Measurements from ENCODE around the gene ATP5F1B.
"Not testable (repeated sequence)": the region's sequence is repeated elsewhere in the genome, so short reads cannot be mapped to it uniquely, and the experiment has no call there.

Gene ATP5F1B

DNA sequence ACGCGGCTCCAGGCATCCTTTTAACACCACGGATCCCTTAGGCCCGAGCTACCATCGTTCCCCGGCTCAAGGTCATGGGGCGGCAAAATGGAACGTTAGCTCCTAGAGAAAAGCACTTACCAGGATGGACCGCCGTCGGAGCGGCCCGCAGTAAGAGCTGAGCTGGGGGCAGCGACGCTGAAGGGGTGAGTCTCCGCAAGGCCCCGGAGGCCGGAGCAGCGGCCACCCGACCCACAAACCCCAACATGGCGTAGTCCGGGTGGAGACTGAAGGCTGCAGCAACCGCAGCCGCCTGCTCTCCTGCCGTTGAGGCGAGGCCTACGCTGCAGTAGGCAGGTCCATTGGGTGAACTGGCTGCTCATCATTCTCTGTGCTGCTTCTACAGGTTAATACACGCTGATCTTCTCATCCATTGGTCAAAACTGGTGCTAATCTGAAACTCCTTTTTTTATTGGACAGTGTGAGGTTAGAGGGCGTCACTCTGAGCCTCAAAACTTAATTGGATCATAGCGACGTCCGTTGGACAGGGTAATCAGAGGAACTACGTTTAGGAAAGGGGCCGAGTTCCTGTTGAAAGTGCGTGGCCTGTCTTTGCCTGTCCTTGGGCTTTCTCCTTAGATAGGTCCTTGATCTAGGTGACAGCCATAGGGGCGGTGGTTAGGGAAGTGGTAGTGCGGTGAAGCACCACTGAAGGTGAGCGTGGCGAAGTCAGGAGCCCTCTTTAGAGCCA lies at the start of gene ATP5F1B:
ATP5F1B (minus strand) TSS at position 268 of the 730 bp plus-strand sequence; CDS start at position 247, 21 bp downstream.
- DNase-seq (ENCODE audit: low spot score), result peak; percentile 97

DNA sequence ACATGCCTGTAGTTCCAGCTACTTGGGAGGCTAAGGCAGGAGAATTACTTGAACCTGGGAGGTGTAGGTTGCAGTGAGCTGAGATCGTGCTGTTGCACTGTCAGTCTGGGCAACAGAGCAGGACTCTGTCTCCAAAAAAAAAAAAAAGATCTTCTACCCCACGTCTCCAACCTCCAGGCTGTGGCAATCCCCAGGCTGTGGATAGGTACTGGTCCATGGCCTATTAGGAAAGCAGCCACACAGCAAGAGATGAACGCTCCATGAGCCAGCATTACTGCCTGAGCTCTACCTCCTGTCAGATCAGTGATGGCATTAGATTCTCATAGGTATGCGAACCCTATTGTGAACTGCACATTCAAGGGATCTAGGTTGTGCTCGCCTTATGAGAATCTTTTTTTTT lies 48.4 kb upstream of the ATP5F1B start:
- DNase-seq (ENCODE audit: low spot score), result no peak

DNA sequence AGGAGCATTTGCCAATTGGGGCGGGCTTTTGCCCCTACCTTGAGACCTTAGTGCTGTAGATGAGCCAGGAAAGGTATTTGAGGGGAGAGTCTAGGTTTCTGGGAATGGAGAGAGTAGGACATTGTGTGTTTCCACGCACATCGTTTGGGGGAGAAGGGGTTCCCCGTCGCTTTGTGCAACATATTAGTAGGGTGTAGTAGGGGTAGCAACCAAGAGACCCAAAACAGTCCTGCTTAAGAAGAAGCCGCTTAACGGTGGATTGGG lies 43.0 kb upstream of the ATP5F1B start:
- no peak for DNase-seq (ENCODE audit: low spot score)

DNA sequence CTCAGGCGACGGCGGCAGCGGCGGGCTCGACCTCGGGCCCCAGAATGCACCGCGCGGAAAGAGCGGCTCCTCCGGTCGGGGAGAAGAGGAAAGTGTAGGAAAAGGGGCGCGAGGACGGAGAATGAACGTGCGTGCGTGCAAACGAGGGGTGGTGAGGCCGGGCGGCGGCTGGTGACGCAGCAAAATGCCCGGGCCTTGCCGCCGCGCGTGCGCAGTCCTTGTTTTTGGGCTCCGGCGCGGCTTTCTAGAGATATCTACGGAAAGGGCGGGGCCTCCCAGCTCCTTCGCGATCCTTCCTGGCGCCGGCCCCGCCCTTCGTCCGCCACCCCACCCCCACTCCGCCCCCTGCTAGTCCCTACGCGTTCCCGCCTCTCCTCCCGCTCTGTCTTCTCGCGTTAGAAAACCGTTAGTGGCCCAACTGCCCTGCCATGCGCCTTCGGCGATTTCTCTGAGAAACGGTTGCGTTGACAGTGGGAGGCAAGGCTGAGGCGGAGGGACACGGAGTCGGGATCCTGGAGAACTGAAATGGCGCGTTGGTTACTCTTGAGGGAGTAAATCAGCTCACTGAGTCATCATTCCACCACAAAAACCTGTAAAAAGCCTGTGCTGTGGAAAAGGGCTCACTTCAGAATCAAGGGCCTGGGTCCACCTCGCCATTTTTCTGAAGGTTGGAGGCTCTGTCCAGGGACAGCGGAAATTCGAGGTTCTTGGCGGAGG lies 42.5 kb upstream of the ATP5F1B start, which contains the start of gene PTGES3:
PTGES3 (minus strand) TSS at position 156 of the 717 bp plus-strand sequence. CDS start 285 bp downstream, outside the sequence.
- DNase-seq (ENCODE audit: low spot score), result peak; percentile 99

DNA sequence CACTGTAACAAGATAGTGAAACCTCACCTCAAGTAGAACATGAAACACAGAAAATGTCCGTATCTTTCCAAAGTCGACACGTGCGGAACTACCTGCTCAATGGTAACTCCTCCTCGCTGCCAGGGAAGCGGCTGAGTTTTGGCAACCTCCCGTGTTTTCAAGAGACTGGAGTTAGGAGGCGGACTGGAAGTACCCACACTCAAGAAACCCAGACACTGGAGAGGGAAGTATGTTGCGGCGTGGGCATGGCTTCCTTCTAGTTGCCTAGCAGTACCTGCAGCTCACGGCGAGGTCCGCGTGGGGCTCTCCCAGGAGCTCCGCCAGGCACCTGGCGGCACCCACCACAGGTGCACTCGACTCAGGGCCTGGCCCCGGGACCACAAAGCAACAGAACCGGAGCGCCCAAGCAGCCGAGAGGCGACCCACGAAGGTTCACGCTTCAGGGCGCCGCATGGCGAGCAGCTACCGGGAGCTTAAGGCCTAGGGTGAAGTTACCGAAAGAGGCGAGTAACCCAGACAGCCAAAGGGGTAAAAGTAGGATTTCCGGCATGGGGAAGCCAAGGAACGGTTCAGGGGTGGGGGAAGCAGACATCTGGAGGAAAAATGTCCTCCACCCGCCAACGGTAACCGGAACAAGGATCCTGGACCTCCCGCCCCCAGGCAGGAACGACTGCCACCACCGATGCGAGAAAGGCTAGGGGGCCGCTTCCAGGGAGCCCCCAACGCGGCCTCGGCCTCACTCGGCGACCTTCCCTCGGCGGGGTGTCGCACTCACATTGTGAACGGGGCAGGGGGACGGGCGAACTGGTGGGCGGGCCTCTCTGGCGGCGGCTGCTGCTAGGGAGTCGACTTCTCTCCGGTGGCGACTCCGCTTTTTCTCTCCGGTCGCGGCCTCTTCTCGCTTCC lies 41.7 kb upstream of the ATP5F1B start:
- peak; percentile 46 for DNase-seq (ENCODE audit: low spot score)

DNA sequence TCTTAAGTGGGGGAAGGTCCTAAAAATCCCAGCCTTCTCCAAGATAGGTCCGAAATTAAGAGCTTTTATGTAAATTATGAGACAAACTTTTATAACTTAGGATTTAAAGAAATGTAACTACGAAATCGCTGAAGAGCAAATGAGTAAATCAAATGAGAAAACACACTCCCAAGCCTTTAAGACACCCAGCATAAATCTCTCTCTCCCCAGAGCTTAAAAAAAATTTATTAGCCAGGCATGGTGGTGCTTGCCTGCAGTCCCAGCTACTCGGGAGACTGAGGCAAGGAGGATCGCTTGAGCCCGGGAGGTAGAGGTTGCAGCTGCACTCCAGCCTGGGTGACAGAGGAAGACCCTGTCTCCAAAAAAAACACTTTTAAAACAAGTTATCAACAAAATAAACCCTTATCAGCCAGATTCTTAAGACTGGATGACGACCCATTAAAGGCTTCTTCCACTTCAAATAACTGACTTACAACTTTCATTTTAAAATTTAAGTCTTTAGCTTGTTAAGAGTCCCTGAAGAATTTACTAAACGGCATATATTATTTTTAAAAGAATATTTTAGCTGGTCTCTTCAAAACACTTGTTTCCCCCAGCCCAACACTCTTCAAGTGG lies 39.1 kb upstream of the ATP5F1B start:
- no peak for DNase-seq (ENCODE audit: low spot score)

DNA sequence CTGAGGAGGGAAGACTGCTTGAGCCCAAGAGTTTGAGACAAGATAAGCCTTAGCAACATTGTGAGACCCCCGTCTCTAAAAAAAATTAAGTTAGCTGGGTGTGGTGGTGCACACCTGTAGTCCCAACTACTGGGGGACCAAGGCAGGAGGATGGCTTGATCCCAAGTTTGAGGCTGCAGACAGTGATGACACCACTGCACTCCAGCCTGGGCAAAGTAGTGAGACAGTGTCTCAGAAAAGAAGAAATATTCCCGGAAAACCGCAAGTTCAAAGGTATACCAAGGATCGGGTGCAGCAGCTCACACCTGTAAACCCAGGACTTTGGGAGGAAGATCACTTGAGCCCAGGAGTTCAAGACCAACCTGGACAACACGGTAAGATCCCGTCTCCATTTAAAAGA lies 36.5 kb upstream of the ATP5F1B start:
- no peak for DNase-seq (ENCODE audit: low spot score)

DNA sequence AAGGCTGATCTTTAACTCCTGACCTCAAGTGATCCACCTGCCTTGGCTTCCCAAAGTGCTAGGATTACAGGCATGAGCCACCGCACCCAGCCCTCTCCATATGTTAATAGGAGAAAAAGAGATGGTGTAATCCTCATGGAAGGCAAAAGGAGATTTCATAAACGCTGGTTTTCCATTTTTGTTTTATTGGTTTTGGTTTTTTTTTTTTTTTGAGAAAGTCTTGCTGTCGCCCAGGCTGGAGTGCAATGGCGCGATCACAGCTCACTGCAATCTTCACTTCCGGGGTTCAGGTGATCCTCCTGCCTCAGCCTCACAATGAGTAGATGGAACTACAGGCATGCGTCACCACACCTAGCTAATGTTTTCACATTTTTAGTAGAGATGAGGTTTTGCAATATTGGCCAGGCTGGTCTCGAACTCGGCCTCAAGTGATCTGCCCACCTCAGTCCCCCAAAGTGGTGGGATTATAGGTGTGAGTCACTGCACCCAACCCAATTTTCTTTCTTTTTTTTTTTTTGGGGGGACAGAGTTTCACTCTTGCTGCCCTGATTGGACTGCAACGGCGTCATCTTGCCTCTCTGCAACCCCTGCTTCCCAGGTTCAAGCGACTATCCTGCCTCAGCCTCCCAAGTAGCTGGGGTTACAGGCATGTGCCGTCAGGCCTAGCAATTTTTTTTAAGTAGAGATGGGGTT lies 34.2 kb upstream of the ATP5F1B start:
- DNase-seq (ENCODE audit: low spot score), result no peak

DNA sequence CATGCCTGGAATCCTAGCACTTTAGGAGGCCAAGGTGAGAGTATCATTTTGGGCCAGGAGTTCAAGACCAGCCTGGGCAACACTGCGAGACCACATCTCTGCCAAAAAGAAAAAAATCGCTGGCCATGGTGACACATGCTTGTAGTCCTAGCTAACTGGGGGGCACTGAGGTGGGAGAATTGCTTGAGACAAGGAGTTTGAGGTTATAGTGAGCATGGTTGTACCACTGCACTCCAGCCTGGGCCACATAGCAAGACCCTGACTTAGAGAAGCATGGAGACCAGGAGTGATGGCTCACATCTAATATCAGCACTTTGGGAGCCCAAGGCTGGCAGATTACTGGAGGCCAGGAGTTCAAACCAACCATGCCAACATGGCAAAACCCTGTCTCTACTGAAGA lies 33.1 kb upstream of the ATP5F1B start:
- DNase-seq (ENCODE audit: low spot score), result no peak

DNA sequence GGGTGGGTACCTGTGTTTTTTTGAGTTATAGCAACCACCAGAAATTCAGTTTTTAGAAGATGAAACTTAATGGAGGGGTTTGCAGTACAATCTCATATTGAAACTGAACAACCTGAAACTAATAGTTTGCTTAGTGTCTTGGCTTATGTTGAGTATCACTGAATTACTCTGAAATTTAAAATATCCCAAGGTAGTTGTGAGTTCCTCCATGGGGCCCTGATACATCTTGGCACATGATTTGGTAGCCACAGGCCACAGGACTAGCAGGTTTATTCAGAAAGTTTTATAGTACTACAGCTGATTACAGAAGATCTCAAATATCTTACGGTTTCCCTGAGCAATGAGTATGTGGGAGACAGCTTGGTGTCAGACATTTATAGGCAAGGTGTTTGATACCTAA lies 31.9 kb upstream of the ATP5F1B start:
- DNase-seq (ENCODE audit: low spot score), result no peak

DNA sequence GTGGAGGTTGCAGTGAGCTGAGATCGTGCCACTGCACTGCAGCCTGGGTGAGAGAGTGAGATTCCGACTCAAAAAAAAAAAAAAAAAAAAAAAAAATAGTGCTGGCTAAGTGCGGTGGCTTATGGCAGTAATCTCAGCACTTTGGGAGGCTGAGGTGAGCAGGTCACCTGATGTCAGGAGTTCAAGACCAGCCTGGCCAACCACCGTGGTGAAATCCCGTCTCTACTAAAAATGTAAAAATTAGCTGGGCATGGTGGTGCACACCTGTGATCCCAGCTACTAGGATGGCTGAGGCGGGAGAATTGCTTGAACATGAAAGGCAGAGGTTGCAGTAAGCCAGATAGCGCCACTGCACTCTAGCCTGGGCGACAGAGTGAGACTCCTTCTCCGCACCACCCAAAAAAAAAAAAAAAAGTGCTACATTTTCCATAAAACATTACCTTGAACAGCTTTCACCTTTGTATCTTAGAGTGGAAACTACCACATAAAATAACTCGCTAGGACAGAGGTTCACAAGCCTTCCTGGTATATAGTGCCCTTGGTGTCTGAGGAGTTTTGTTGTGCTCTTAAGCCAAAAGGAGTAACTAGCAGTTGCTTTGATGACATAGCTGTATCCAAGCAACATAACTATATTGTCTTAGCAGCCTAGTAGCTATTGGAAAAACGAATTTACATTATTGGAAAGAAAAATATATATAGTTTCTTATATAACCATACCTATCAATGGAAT lies 31.2 kb upstream of the ATP5F1B start:
- no peak for DNase-seq (ENCODE audit: low spot score)

DNA sequence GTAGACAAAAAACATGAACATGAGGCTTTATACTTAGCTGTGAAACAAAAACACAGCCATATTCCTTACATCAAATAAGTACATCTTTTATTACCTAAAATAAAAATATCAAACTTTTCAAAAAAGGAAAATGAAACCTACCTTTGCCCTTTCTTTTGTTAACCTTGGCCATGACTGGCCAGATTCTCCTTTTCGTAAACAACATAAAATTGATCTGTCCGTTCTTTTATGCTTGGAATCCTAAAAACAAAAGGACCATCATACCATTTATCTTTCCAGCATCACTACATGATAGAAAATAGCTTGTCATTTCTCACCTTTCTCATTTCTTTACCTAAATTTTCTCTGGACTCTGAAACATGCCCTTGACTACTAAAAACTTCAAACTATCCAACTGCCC lies 25.8 kb upstream of the ATP5F1B start:
- no peak for DNase-seq (ENCODE audit: low spot score)

DNA sequence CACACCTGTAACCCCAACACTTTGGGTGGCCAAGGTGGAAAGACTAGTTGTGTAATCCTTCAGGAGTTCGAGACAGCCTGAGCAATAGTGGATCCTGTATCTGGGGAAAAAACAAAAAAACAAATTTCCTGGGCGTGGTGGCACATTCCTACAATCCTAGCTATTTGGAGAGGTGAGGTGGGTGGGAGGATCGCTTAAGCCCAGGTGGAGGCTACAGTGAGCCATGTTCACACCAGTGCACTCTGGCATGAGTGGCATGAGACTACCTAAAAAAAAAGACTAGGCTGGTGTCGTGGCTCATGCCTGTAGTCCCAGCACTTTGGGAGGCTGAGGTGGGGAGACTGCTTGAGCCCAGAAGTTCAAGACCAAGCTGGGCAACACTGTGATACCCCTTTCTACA lies 25.1 kb upstream of the ATP5F1B start:
- no peak for DNase-seq (ENCODE audit: low spot score)

DNA sequence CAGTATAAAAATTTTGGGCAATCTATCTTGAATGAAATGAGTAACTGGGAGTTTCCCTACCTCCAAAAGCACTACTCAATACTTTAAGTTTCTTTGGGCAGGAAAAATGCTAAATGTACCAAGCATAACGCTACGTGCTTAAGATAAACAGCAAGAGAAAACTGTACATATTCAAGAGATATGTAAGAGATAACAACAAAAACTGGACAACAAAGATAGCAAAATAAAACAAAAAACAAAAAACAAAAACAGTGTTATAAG lies 22.3 kb upstream of the ATP5F1B start:
- DNase-seq (ENCODE audit: low spot score), result no peak

DNA sequence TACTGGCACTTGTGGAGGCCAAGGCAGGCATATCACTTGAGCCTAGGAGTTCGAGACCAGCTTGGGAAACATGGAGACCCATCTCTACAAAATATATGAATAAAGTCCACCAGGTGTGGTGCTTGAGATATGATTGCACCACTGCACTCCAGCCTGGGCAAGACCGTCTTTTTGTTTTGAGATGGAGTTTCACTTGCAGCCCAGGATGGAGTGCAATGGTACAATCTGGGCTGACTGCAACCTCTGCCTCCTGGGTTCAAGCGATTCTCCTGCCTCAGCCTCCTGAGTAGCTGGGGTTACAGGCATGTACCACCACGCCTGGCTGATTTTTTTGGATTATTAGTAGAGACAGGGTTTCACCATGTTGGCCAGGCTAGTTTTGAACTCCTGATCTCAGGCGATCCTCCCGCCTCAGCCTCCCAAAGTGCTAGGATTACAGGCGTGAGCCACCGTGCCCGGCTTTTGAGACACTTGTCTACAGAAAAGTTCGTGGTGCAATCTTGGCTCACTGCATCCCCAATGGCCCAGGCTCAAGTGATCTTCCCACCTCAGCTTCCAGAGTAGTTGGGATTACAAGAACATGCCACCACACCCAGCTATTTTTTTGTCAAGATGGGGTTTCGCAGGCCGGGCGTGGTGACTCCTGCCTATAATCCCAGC lies 16.3 kb upstream of the ATP5F1B start:
- DNase-seq (ENCODE audit: low spot score), result no peak

DNA sequence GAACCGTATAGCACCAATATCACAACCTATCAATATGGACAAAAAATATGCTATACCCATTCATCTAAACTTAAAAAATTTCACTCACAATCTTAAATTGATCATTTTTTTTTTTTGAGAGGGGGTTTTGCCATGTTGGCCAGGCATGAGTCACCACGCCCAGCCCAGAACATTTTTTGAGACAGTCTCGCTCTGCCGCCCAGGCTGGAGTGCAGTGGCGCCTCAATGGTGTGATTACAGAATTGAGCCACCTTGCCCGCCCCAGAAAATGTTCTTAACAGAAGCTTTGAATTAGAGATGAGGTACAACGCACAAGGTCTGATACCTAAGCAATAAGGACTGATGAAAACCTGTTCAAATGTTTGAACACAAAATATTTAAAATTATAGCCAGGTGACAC lies 15.8 kb upstream of the ATP5F1B start:
- DNase-seq (ENCODE audit: low spot score), result no peak

DNA sequence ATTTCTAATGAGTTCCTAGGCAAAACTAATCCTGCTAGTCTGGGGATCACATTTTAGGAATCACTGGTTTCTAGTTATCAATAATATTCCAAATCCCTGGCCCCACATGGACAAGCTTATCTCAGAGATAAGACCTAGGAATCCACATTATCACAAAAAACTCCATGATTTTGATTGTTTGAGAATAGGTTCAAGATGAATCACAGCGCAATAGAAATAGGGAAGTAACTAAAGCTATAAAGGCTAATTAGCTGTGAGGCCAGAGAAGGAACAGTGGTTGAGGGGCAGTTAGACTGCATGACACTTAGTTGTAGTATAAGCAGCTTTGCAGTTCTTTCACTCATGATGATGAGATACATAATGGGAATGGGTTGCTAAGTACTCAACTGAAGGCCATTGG lies 13.1 kb upstream of the ATP5F1B start:
- DNase-seq (ENCODE audit: low spot score), result no peak

DNA sequence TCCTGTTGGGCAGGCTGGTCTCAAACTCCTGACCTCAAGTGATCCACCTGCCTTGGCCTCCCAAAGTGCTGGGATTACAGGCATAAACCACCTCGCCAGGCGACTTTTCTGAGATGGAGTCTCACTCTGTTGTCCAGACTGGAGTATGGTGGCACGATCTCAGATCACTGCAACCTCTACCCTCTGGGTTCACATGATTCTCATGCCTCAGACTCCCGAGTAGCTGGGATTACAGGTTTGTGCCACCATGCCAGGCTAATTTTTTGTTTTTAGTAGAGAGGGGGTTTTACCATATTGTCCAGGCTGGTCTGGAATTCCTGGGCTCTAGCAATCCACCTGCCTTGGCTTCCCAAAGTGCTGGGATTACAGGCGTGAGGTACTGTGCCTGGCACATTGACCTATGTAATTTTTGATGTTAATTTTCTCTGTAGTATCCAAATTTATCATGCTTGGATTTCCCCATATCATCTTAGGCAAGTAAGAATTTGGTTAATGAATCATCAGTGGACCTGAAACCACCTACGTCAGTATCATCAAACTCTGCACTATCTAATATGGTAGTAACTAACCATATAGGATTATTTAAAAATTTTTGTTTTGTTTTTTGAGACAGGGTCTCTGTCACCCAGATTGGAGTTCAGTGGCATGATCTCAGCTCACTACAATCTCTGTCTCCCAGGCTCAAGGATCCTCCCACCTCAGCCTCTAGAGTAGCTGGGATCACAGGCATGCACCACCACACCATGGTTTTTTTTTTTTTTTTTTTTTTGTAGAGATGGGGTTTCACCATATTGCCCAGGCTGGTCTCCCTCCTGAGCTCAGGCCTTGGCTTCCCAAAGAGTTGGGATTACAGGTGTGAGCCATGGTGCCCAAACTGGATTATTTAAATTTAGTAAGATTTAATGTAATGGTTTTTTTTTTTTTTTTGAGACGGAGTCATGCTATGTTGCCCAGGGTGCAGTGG lies 11.9 kb upstream of the ATP5F1B start:
- no peak for DNase-seq (ENCODE audit: low spot score)

DNA sequence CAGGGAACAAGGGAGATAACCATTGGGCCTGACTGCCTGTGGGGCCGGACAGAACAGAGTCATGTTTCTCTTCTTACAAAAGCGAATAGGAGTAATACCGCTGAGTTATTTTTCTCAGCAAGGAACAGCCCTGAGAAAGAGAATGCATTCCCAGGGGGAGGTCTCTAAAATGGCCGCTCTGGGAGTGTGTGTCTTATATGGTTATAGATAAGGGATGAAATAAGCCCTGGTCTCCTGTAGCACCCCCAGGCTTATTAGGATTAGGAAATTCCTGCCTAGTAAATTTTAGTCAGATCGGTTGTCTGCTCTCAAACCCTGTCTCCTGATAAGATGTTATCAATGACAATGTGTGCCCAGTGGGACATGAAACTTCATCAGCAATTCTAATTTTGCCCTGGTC lies 8.0 kb upstream of the ATP5F1B start:
- DNase-seq (ENCODE audit: low spot score), result not testable (repeated sequence)

DNA sequence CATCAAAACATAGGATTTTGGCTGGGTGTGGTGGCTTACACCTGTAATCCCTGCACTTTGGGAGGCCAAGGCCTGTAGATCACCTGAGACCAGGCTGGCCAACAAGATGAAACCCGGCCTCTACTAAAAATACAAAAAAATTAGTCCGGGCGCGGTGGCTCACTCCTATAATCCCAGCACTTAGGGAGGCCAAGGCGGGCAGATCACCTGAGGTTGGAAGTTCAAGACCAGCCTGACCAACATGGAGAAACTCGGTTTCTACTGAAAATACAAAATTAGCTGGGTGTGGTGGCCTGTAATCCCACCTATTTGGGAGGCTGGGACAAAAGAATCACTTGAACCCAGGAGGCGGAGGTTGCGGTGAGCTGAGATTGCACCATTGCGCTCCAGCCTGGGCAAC lies 2.2 kb upstream of the ATP5F1B start:
- not testable (repeated sequence) for DNase-seq (ENCODE audit: low spot score)

All from GM03348 (cell line).